HCT116 (cell line): ENCODE data around the gene COBL. TPM values are rescaled to one million over a fixed set of nuclear protein-coding genes. Genes with fewer than 3 reads are reported as not detected.

Source experiments
- ATAC-seq: fragments of 200-7000 bp; cut with Tn5 transposase; 2 replicates; pipeline ENCODE4 v1.9.1; 2020; ENCODE audit warnings: mild to moderate bottlenecking, moderate library complexity
- BruUV-seq: library from RNA; stranded (reverse); fragments of 400-500 nt; replicated peaks from 2 replicates; lab custom pipeline; 2021; lab: Mats Ljungman, UMichigan
- CTCF ChIA-PET: fragments of 300-600 bp; sonication (Branson Sonifier 250); formaldehyde crosslinking; loops from one replicate; lab custom pipeline; 2021; ENCODE audit warnings: antibody characterized with exemption; lab: Charles Lee
- POLR2A ChIA-PET: fragments of 300-600, 350-600 bp; sonication (Branson Sonifier 250); formaldehyde crosslinking; loops from one replicate; lab custom pipeline; 2021; ENCODE audit warnings: antibody characterized with exemption; lab: Charles Lee
- RAD21 ChIA-PET, 2 experiments: fragments of 300-600 bp; sonication (Branson Sonifier 250); formaldehyde crosslinking; loops; one replicate each; lab custom pipeline; 2023; ENCODE audit warnings: low total read pairs in 2 of 2; ENCODE audit not compliant: uncharacterized antibody in 2 of 2, unreplicated experiment in 2 of 2, low non-redundant PET in 1 of 2; lab: Charles Lee
- DNase-seq: peaks from one replicate; pipeline ENCODE4 v3.0.0-alpha.2; 2010; ENCODE audit warnings: low read depth, low spot score
- H2AFZ ChIP-seq: fragments of 200-600 bp; shearing (Covaris generic), sonication (generic); 2 replicates; pipeline ENCODE4 v1.6.1; 2017; ENCODE audit warnings: low read depth, mixed run types, mixed read lengths, antibody characterized with exemption, low read length; ENCODE audit not compliant: poor library complexity, severe bottlenecking
- H3K27ac ChIP-seq: 2 replicates; pipeline ENCODE4 v1.5.1; 2012; ENCODE audit warnings: low read depth, low read length
- H3K27me3 ChIP-seq: fragments of 200-600 bp; sonication (generic); 2 replicates; pipeline ENCODE4 v1.6.1; 2016; ENCODE audit warnings: mixed run types, low read length, mixed read lengths; ENCODE audit not compliant: insufficient read depth
- H3K36me3 ChIP-seq, 2 experiments: fragments of 200-500 bp in 1 of 2; fragments of 200-600 bp in 1 of 2; sonication (Bioruptor generic) in 1 of 2; sonication (generic) in 1 of 2; 2 replicates each; pipeline versions ENCODE4 v1.5.1 to v1.6.1; 2014 to 2016; ENCODE audit warnings: low read length in 2 of 2, inconsistent platforms in 1 of 2, mixed read lengths in 1 of 2, mixed run types in 1 of 2; ENCODE audit not compliant: insufficient read depth in 2 of 2, control insufficient read depth in 1 of 2
- H3K4me1 ChIP-seq, 2 experiments: fragments of 200-600 bp in 1 of 2; sonication (generic) in 1 of 2; 2 replicates each; pipeline versions ENCODE4 v1.5.1 to v1.6.1; 2012 to 2017; ENCODE audit warnings: low read length in 2 of 2, inconsistent platforms in 1 of 2, mild to moderate bottlenecking in 1 of 2, mixed read lengths in 1 of 2, mixed run types in 1 of 2, moderate library complexity in 1 of 2; ENCODE audit not compliant: insufficient read depth in 2 of 2, control insufficient read depth in 1 of 2
- H3K4me2 ChIP-seq: fragments of 200-600 bp; sonication (generic); 2 replicates; pipeline ENCODE4 v1.6.1; 2017; ENCODE audit warnings: mixed run types, low read length, mixed read lengths
- H3K4me3 ChIP-seq, 2 experiments: fragments of 200-600 bp in 1 of 2; sonication (generic) in 1 of 2; replicated peaks in 1 of 2; 2 replicates each; pipeline ENCODE4 v1.5.1; 2011 to 2016; ENCODE audit warnings: low read length in 2 of 2, control low read depth in 1 of 2, low read depth in 1 of 2, mild to moderate bottlenecking in 1 of 2, mixed read lengths in 1 of 2, mixed run types in 1 of 2
- H3K79me2 ChIP-seq: fragments of 200-600 bp; sonication (generic); 2 replicates; pipeline ENCODE4 v1.6.1; 2017; ENCODE audit warnings: mild to moderate bottlenecking, mixed run types, low read length, moderate library complexity, mixed read lengths; ENCODE audit not compliant: insufficient read depth
- H3K9ac ChIP-seq: fragments of 200-600 bp; sonication (generic); 2 replicates; pipeline ENCODE4 v1.6.1; 2016; ENCODE audit warnings: low read length, mixed read lengths
- H3K9me2 ChIP-seq: fragments of 200-600 bp; sonication (generic), shearing (Covaris generic); 2 replicates; pipeline ENCODE4 v1.6.1; 2017; ENCODE audit warnings: mixed run types, mild to moderate bottlenecking, moderate library complexity; ENCODE audit not compliant: insufficient read depth
- H3K9me3 ChIP-seq, 2 experiments: fragments of 200-500 bp in 1 of 2; fragments of 200-600 bp in 1 of 2; sonication (Bioruptor generic) in 1 of 2; sonication (generic) in 1 of 2; 2 replicates each; pipeline ENCODE4 v1.6.1; 2014 to 2017; ENCODE audit warnings: low read length in 2 of 2, mixed read lengths in 2 of 2, inconsistent platforms in 1 of 2, low read depth in 1 of 2, mild to moderate bottlenecking in 1 of 2, mixed run types in 1 of 2, moderate library complexity in 1 of 2; ENCODE audit not compliant: control insufficient read depth in 1 of 2, insufficient read depth in 1 of 2
- H4K20me1 ChIP-seq: fragments of 200-600 bp; sonication (generic), shearing (Covaris generic); 2 replicates; pipeline ENCODE4 v1.6.1; 2017; ENCODE audit warnings: mixed run types, mild to moderate bottlenecking, moderate library complexity; ENCODE audit not compliant: insufficient read depth
- CBX3 ChIP-seq: IDR thresholded peaks from 2 replicates; pipeline ENCODE4 v1.6.1; 2012; ENCODE audit warnings: low read depth
- CEBPB ChIP-seq: IDR thresholded peaks from 2 replicates; pipeline ENCODE4 v1.6.1; 2012; ENCODE audit warnings: low read depth
- EGR1 ChIP-seq: IDR thresholded peaks from 2 replicates; pipeline ENCODE4 v1.6.1; 2012; ENCODE audit warnings: low read depth
- ELF1 ChIP-seq: IDR thresholded peaks from 2 replicates; pipeline ENCODE4 v1.6.1; 2012; ENCODE audit warnings: low read depth, borderline replicate concordance
- EZH2phosphoT487 ChIP-seq: fragments of 200-600 bp; IDR thresholded peaks from 2 replicates; pipeline ENCODE4 v1.6.1; 2018; ENCODE audit warnings: antibody characterized with exemption, borderline replicate concordance
- JUND ChIP-seq: IDR thresholded peaks from 2 replicates; pipeline ENCODE4 v1.6.1; 2012
- POLR2A ChIP-seq: IDR thresholded peaks from 2 replicates; pipeline ENCODE4 v1.7.0; 2011; ENCODE audit warnings: borderline replicate concordance; ENCODE audit not compliant: insufficient read depth, insufficient read length; ENCODE audit errors: extremely low read depth
- POLR2AphosphoS5 ChIP-seq: IDR thresholded peaks from 2 replicates; pipeline ENCODE4 v1.6.1; 2011; ENCODE audit warnings: mild to moderate bottlenecking, low read depth, low read length, moderate library complexity
- RAD21 ChIP-seq: IDR thresholded peaks from 2 replicates; pipeline ENCODE4 v1.6.1; 2012; ENCODE audit warnings: low read depth, mild to moderate bottlenecking
- SIN3A ChIP-seq: IDR thresholded peaks from 2 replicates; pipeline ENCODE4 v1.6.1; 2012; ENCODE audit warnings: low read depth
- SP1 ChIP-seq: IDR thresholded peaks from 2 replicates; pipeline ENCODE4 v1.6.1; 2012; ENCODE audit warnings: low read depth
- SRF ChIP-seq: IDR thresholded peaks from 2 replicates; pipeline ENCODE4 v1.6.1; 2012; ENCODE audit warnings: low read depth
- TCF7L2 ChIP-seq: IDR thresholded peaks from 2 replicates; pipeline ENCODE4 v1.7.0; 2011; ENCODE audit warnings: borderline replicate concordance, inconsistent platforms; ENCODE audit not compliant: insufficient read depth, insufficient read length; ENCODE audit errors: extremely low read depth
- ZFX ChIP-seq: fragments of 450-650 bp; IDR thresholded peaks from 2 replicates; pipeline ENCODE4 v1.6.1; 2017
- intact Hi-C: fragments of 100-400 bp; cut with micrococcal nuclease; formaldehyde crosslinking; loops from 2 replicates; pipeline ENCODE4 v1.10.0; 2022
- total RNA-seq: library from RNA; stranded (reverse); gene quantifications from one replicate; pipeline ENCODE4 v1.2.1, GENCODE V29; 2021; ENCODE audit not compliant: unreplicated experiment
- TF ChIP-seq, protein P1 (sequence below): IDR thresholded peaks from 2 replicates; pipeline ENCODE4 v1.6.1; 2012
- TF ChIP-seq, protein P2 (sequence below): IDR thresholded peaks from 2 replicates; pipeline ENCODE4 v1.6.1; 2012; ENCODE audit warnings: low read depth
- TF ChIP-seq, protein P3 (sequence below), 3 experiments: fragments of 200-600 bp in 1 of 3; sonication (generic) in 1 of 3; IDR thresholded peaks in 2 of 3; conservative IDR thresholded peaks in 1 of 3; 2 replicates each; pipeline ENCODE4 v1.5.1; 2012 to 2017; ENCODE audit warnings: low read depth in 2 of 3, low read length in 2 of 3, antibody characterized with exemption in 1 of 3, borderline replicate concordance in 1 of 3, control low read depth in 1 of 3, mild to moderate bottlenecking in 1 of 3, mixed read lengths in 1 of 3, mixed run types in 1 of 3, moderate library complexity in 1 of 3; ENCODE audit not compliant: insufficient read depth in 1 of 3
- TF ChIP-seq, protein P4 (sequence below): IDR thresholded peaks from 2 replicates; pipeline ENCODE4 v1.6.1; 2011; ENCODE audit warnings: mild to moderate bottlenecking, low read length, moderate library complexity; ENCODE audit not compliant: insufficient replicate concordance; ENCODE audit errors: extremely low read depth
- TF ChIP-seq, protein P5 (sequence below): IDR thresholded peaks from 2 replicates; pipeline ENCODE4 v1.6.1; 2012

The COBL gene
- total RNA-seq, 1 experiment from 2014 or later = 19.3 TPM

DNA sequence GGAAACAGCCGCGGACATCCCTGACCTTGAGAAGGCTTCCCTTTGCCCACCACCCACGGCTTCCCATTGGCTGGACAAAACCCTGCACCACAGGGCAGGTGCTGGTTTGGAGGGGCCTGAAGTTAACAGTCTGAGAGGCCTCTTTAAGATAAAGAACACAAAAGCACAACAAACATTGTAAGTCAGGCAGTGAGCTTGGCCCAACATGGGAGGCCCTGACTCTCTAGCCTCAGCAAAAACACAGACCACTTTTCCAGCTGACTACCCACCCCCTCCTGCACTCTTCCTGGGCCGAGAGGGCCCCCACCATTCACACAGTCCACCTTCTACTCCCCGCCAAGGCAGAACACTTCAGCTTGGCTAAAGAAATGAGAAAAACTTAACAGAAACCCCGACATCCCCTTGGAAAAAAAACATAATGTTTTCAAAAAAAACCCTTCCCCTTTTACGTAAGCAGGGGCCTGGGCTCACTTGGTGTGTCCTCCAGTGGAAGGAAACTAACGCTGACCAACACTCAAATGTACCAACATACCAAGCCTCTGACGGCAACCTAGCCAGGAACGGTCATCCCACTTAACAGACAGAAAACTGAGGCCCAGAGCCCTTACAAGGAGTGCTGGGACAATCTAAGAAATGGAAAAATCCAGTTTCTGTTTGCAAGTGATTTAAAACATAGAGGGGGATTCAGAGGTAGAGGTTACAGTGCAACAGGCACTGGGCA lies 80.9 kb downstream of the COBL start:
- H3K79me2 ChIP-seq = no peaks in the 10 kb centered on the region
- H3K4me2 ChIP-seq = no peak overlapping the region
- H3K9ac ChIP-seq = no peak overlapping the region
- H3K27me3 ChIP-seq = no peaks in the 10 kb centered on the region
- ChIA-PET POLR2A (no interaction called here), CTCF (no interaction called here), RAD21 (no interaction called here)
- TF ChIP-seq CEBPB = no peak
- TF ChIP-seq POLR2AphosphoS5 = no peak
- TF ChIP-seq CBX3 = no peak
- TF ChIP-seq, protein P1, sequence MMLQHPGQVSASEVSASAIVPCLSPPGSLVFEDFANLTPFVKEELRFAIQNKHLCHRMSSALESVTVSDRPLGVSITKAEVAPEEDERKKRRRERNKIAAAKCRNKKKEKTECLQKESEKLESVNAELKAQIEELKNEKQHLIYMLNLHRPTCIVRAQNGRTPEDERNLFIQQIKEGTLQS = no peak
- TF ChIP-seq, protein P2, sequence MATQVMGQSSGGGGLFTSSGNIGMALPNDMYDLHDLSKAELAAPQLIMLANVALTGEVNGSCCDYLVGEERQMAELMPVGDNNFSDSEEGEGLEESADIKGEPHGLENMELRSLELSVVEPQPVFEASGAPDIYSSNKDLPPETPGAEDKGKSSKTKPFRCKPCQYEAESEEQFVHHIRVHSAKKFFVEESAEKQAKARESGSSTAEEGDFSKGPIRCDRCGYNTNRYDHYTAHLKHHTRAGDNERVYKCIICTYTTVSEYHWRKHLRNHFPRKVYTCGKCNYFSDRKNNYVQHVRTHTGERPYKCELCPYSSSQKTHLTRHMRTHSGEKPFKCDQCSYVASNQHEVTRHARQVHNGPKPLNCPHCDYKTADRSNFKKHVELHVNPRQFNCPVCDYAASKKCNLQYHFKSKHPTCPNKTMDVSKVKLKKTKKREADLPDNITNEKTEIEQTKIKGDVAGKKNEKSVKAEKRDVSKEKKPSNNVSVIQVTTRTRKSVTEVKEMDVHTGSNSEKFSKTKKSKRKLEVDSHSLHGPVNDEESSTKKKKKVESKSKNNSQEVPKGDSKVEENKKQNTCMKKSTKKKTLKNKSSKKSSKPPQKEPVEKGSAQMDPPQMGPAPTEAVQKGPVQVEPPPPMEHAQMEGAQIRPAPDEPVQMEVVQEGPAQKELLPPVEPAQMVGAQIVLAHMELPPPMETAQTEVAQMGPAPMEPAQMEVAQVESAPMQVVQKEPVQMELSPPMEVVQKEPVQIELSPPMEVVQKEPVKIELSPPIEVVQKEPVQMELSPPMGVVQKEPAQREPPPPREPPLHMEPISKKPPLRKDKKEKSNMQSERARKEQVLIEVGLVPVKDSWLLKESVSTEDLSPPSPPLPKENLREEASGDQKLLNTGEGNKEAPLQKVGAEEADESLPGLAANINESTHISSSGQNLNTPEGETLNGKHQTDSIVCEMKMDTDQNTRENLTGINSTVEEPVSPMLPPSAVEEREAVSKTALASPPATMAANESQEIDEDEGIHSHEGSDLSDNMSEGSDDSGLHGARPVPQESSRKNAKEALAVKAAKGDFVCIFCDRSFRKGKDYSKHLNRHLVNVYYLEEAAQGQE = no peak
- TF ChIP-seq EZH2phosphoT487 = no peak
- TF ChIP-seq, protein P3, sequence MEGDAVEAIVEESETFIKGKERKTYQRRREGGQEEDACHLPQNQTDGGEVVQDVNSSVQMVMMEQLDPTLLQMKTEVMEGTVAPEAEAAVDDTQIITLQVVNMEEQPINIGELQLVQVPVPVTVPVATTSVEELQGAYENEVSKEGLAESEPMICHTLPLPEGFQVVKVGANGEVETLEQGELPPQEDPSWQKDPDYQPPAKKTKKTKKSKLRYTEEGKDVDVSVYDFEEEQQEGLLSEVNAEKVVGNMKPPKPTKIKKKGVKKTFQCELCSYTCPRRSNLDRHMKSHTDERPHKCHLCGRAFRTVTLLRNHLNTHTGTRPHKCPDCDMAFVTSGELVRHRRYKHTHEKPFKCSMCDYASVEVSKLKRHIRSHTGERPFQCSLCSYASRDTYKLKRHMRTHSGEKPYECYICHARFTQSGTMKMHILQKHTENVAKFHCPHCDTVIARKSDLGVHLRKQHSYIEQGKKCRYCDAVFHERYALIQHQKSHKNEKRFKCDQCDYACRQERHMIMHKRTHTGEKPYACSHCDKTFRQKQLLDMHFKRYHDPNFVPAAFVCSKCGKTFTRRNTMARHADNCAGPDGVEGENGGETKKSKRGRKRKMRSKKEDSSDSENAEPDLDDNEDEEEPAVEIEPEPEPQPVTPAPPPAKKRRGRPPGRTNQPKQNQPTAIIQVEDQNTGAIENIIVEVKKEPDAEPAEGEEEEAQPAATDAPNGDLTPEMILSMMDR (IDR thresholded peaks at IDR 0.05 in 2 of 3, conservative IDR thresholded peaks at IDR 0.05 in 1 of 3; ENCODE audit: borderline replicate concordance in 1 of 3, insufficient read depth in 1 of 3, low read depth in 2 of 3, low read length in 2 of 3) = no peak
- TF ChIP-seq TCF7L2 = no peak
- no peak for TF ChIP-seq JUND
- TF ChIP-seq SP1 = no peak
- no peak for TF ChIP-seq POLR2A
- no peak for TF ChIP-seq SIN3A
- TF ChIP-seq, protein P4, sequence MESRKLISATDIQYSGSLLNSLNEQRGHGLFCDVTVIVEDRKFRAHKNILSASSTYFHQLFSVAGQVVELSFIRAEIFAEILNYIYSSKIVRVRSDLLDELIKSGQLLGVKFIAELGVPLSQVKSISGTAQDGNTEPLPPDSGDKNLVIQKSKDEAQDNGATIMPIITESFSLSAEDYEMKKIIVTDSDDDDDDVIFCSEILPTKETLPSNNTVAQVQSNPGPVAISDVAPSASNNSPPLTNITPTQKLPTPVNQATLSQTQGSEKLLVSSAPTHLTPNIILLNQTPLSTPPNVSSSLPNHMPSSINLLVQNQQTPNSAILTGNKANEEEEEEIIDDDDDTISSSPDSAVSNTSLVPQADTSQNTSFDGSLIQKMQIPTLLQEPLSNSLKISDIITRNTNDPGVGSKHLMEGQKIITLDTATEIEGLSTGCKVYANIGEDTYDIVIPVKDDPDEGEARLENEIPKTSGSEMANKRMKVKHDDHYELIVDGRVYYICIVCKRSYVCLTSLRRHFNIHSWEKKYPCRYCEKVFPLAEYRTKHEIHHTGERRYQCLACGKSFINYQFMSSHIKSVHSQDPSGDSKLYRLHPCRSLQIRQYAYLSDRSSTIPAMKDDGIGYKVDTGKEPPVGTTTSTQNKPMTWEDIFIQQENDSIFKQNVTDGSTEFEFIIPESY = no peak
- TF ChIP-seq, protein P5, sequence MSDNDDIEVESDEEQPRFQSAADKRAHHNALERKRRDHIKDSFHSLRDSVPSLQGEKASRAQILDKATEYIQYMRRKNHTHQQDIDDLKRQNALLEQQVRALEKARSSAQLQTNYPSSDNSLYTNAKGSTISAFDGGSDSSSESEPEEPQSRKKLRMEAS = no peak
- TF ChIP-seq SRF = no peak
- no peak for TF ChIP-seq ZFX
- TF ChIP-seq EGR1 = no peak
- no peak for TF ChIP-seq ELF1
- no peak for TF ChIP-seq RAD21
- H3K27ac ChIP-seq = no peak overlapping the region
- H3K9me3 ChIP-seq = no peaks in the 10 kb centered on the region
- peaks cover 5 to 13% of the 10 kb centered on the region in 2 experiments; a peak in 3 of 4 replicates for H3K4me1 ChIP-seq
- DNase-seq (no peak), ATAC-seq (no peak)
- no peaks in the 10 kb centered on the region for H3K36me3 ChIP-seq
- H3K4me3 ChIP-seq = no peak overlapping the region
- H2AFZ ChIP-seq = no peak overlapping the region
- H3K9me2 ChIP-seq = no peaks in the 10 kb centered on the region
- no peaks in the 10 kb centered on the region for H4K20me1 ChIP-seq
- intact Hi-C loops = no loop called here
- no TSS peak for BruUV-seq
